GM18498 (cell line): ENCODE measurements around the gene GOLIM4.

Source experiments
- ATAC-seq: cut with Tn5 transposase; IDR thresholded peaks from one replicate; pipeline ENCODE4 v1.9.1; 2021; ENCODE audit warnings: mild to moderate bottlenecking, moderate library complexity; ENCODE audit not compliant: unreplicated experiment

Gene GOLIM4

GRCh38 chr3:168100777-168101492 lies 5.2 kb upstream of the GOLIM4 start:
- no peak for ATAC-seq

DNA sequence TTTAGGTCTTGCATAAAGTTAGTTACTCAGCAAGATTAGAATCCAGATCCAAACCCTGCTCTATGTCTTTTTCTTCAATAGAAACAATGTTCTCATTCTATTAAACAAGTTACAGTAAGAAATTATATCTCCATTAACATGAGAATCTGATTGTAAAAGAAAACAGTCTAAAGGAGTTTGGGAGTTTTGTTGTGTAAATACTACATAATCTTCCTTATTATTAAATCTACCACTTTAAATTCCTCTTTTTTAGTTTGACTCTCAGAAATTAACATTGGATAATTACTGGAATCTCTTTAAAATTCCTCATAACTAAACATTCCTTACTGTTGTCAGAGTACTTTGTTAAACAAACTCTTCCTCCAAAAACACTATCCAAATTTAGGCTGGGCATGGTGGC lies 1.7 kb upstream of the GOLIM4 start:
- no peak for ATAC-seq

DNA sequence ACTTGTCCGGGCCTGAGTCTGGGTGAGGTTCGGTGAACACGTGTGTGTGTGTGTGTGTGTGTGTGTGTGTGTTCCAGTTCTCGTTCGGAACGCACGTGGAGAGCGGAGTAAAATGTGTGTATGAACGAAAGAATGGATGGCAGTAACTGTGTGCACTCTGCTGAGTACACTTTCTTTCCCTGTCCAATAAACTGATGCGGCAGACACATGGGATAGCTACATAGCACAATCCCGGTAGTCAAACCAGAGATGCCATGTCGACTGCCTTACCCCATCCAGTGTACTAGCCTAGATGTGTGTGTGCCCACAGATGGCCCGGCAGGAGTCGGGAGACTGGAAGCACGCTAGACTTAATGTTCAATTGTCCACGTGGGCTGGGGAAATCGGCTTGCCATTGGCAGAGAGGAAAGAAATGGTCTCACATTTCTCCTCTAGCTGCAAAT lies 507 bp upstream of the GOLIM4 start:
- peak; percentile 5 for ATAC-seq

GRCh38 chr3:168094877-168095610 lies 680 bp downstream of the GOLIM4 start:
- peak; percentile 40 for ATAC-seq

DNA sequence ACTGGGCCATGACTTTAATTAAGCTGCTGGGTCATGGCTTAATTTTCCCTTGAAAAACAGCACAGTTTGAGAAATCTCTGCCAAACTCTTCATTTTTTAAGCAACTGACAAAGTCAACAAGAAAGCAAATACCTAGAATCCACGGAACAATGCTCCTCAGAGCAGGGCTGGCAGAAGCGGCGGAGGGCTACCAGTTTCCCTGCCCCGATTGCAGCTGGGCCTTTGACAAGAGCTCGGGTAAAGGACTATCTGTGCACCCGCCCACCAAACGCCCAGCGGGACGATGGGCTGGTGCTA lies 1.2 kb downstream of the GOLIM4 start:
- ATAC-seq = no peak

GRCh38 chr3:168093790-168094189 lies 1.9 kb downstream of the GOLIM4 start:
- ATAC-seq = no peak

GRCh38 chr3:168093229-168093628 lies 2.5 kb downstream of the GOLIM4 start:
- no peak for ATAC-seq

- ATAC-seq = no peak
Measured at GRCh38 chr3:168091941-168092340, 3.8 kb downstream of the GOLIM4 start.

GRCh38 chr3:168091302-168091858 lies 4.3 kb downstream of the GOLIM4 start:
- no peak for ATAC-seq

DNA sequence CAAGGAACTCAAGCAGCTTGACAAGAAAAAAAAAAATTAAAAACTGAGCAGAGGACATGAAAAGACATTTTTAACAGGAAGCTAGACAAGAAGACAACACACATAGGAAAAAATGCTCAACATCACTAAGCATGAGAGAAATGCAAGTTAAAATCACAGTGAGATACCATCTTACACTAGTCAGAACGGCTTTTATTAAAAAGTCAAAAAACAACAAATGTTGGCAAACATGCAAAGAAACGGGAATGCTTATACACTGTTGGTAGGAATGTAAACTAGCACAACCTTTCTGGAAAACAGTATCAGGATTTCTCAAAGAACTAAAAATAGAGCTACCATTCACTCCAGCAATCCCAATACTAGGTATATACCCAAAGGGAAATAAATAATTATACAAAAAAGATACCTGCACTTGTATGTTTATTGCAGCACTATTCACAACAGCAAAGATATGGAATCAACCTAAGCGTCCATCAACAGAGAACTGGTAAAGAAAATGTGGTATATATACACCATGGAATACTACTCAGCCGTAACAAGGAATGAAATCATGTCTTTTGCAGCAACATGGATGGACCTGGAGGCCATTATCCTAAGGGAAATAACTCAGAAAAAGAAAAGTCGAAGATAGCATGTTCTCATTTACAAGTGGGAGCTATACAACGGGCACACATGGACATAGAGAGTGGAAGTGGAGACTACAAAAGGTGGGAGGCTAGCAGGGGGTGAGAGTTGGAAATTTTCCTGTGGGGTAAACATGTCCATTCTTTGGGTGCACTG lies 5.2 kb downstream of the GOLIM4 start:
- no peak for ATAC-seq

- ATAC-seq = no peak
Measured at GRCh38 chr3:168089179-168089771, 6.4 kb downstream of the GOLIM4 start.

GRCh38 chr3:168088106-168088720 lies 7.5 kb downstream of the GOLIM4 start:
- ATAC-seq = peak; percentile 76

DNA sequence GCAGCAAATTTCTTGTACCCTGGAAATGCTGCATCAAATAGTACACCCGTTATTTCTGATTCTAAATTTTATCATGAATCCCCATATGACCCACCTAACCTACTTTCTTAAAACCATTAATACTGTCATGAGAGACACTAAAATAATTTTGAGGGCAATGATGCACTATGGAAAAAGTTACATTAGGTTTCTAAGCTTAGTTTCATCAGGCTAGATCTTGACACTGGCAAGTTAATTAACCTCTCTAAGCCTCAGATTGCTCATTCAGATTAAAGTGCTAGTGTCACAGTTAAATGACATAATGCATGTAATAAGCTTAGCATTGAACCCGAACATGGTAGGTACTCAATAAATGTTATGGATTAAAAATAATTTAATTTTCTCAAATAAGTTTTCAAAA lies 8.2 kb downstream of the GOLIM4 start:
- ATAC-seq = no peak

DNA sequence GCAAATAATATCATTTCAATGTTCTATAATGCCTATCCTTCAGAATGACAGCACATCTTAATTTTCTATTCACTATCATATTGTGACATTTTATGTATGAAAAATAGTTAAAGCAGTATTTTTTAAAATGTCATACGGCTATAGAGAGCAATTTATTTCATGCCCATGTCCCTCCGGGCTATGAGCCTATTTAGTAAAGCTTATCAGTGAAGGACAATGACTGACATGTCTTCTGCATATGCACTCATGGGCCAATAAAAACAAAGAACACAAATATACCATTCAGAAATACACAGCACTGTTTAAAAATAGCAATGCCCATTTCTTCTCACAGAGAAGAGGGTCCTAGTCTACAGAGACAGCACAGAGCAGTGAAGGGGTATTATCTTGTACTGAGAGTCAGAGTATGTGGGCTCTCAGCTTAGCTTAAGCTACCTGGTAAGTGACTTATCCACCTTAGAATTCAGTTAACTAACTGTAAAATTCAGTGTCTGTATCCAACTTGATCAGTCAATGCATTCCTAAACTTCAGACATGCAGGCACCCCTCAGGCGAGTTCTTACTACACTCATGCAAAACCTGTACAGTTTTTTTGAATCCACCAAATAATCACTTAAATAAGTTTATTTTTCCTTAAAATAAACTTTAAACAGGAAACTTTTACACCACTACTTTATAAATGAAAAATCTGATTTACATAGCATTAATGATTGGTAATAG lies 9.0 kb downstream of the GOLIM4 start:
- ATAC-seq = no peak

- peak; percentile 63 for ATAC-seq
Measured at GRCh38 chr3:168085491-168086119, 10.1 kb downstream of the GOLIM4 start.

DNA sequence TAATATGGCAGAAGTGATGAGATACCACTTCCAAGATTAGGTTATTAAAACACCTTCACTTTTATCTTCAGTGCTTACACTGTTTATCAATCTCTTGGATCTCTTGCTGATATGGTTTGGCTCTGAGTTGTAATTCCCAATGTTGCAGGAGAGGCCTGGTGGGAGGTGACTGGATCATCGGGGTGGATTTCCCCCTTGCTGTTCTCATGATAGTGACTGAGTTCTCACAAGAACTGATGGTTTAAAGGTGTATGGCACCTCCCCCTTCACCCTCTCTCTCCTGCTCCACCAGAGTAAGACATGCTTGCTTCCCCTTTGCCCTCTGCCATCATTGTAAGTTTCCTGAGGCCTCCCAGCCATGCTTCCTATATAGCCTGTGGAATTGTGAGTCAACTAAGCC lies 11.8 kb downstream of the GOLIM4 start:
- no peak for ATAC-seq

DNA sequence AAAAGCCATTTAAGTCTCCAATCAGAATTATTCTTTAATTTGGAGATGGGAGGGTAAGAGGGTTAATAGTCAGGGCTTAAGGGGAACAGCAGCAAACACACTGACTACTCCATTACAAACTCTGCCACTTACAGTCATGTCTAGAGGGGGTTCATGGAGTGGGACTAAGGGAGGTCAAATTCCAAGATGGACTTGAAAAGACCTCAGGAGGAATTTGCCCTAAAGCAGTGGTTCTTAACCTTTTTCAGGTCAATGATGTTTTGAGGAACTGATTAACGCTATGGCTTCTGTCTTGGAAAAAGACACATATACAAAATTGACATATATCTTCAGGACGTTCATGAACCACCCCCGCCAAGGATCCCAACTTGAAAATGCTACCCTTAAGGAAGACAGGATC lies 13.9 kb downstream of the GOLIM4 start:
- ATAC-seq = no peak

DNA sequence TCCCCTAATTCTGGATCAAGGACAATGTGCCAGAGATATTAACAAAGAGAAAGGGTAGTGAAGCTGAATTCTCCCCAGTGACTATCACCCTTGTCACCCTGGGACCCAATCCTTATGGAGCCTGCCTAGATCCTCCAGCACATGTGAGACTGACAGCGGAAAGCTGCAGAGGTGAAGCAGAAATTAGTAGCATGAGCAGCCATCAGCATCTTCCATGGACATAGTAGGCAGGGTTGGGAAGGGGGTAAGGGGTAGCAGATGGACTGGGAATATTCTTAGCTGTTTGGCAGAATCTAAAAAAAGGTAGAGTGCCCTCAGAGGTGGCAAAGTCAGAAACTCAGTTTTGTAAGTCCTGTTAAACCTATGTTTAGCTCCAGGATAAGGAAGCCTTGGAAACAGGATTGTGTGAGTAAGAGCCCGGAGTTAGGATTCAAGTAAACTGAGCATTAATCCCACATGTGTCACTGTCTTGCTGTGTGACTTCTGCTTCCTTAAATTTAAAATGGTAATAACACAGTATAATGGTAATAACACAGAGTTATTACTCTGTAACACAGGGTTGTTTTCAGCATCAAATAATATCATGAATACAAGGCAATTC lies 14.5 kb downstream of the GOLIM4 start:
- no peak for ATAC-seq

DNA sequence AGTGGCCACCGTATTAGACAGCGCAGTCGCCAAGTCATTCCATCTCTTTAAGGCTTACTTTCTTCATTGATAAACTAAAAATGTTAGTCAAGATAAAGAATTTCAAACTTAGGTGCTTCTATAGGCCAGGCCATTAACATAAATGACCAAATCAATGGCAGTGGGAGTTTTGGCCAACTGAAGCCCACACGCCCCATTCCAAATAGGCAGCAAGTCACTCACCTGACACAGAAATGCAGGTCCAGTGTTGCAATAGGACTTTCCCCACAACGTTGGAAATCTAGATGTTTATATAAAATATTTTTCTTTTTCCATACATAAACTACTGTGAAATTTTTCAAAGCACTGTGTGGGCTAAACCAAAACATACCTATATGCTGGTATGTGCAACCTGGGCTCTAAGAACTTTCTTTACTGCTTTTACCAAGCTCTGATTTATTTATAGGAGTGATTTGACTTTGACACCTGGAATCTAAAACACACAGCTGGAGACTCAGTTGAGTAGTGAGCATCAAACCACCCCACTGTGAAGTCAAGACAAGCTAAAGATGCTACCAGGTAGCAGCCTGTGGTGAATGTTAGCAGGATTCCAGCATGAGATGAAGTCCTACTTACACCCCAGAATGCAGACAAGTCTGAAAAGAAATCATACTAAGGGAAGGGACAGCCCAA lies 15.1 kb downstream of the GOLIM4 start:
- no peak for ATAC-seq
